HepG2 (cell line): ENCODE data around the gene ZNF683. TPM values are rescaled to one million over a fixed set of nuclear protein-coding genes. Genes with fewer than 3 reads are reported as not detected.

Source experiments
- CREB1 ChIP-seq, 2 experiments: fragments of 450-650 bp in 1 of 2; IDR thresholded peaks; 2 replicates each; pipeline ENCODE4 v1.6.1; 2016 to 2017; ENCODE audit warnings: control low read depth in 1 of 2, mild to moderate bottlenecking in 1 of 2, missing compliant biosample characterization in 1 of 2, missing genetic modification characterization in 1 of 2
- ESRRA ChIP-seq: sonication (generic); formaldehyde crosslinking; IDR thresholded peaks from 2 replicates; pipeline ENCODE4 v1.5.1; 2020; ENCODE audit warnings: mild to moderate bottlenecking, low read depth, missing genetic modification reagents
- JUNB ChIP-seq: sonication (generic); formaldehyde crosslinking; IDR thresholded peaks from 2 replicates; pipeline ENCODE4 v1.8.0; 2022; ENCODE audit warnings: missing genetic modification reagents, mild to moderate bottlenecking, borderline replicate concordance
- KDM4B ChIP-seq: sonication (generic); formaldehyde crosslinking; IDR thresholded peaks from 2 replicates; pipeline ENCODE4 v1.4.0; 2020; ENCODE audit warnings: missing genetic modification reagents
- MAF1 ChIP-seq: sonication (generic); formaldehyde crosslinking; IDR thresholded peaks from 2 replicates; pipeline ENCODE4 v1.5.0; 2020; ENCODE audit warnings: missing genetic modification reagents, borderline replicate concordance
- NCOR1 ChIP-seq: fragments of 200-600 bp; sonication (generic); IDR thresholded peaks from 2 replicates; pipeline ENCODE4 v1.7.0; 2017; ENCODE audit warnings: antibody characterized with exemption, low read length, borderline replicate concordance
- PHF21A ChIP-seq: sonication (generic); formaldehyde crosslinking; IDR thresholded peaks from 2 replicates; pipeline ENCODE4 v1.5.0; 2020; ENCODE audit warnings: mild to moderate bottlenecking, missing genetic modification reagents
- PPARG ChIP-seq: conservative IDR thresholded peaks from 2 replicates; pipeline ENCODE4 v1.6.1; 2016; ENCODE audit warnings: missing biosample characterization, missing genetic modification reagents
- RARA ChIP-seq: IDR thresholded peaks from 2 replicates; pipeline ENCODE4 v1.6.1; 2016; ENCODE audit warnings: missing genetic modification reagents, missing compliant biosample characterization
- SALL2 ChIP-seq: sonication (generic); formaldehyde crosslinking; IDR thresholded peaks from 2 replicates; pipeline ENCODE4 v1.8.1; 2023; ENCODE audit warnings: mild to moderate bottlenecking, missing genetic modification reagents, inconsistent platforms
- SOX6 ChIP-seq, 2 experiments: fragments of 450-650 bp in 1 of 2; sonication (generic) in 1 of 2; formaldehyde crosslinking in 1 of 2; IDR thresholded peaks; 2 replicates each; pipeline versions ENCODE4 v1.4.0 to v1.6.1; 2017 to 2020; ENCODE audit warnings: antibody characterized with exemption in 1 of 2, mild to moderate bottlenecking in 1 of 2, missing genetic modification reagents in 1 of 2
- TCF12 ChIP-seq, 2 experiments: fragments of 450-650 bp in 1 of 2; sonication (generic) in 1 of 2; formaldehyde crosslinking in 1 of 2; IDR thresholded peaks; 2 replicates each; pipeline versions ENCODE4 v1.6.1 to v1.8.0; 2017 to 2022; ENCODE audit warnings: antibody characterized with exemption in 1 of 2, mild to moderate bottlenecking in 1 of 2, missing genetic modification reagents in 1 of 2, moderate library complexity in 1 of 2
- ZEB1 ChIP-seq: IDR thresholded peaks from 2 replicates; pipeline ENCODE4 v1.6.1; 2012; ENCODE audit warnings: mild to moderate bottlenecking, low read depth, inconsistent platforms; ENCODE audit not compliant: insufficient replicate concordance
- ZNF367 ChIP-seq: sonication (generic); formaldehyde crosslinking; IDR thresholded peaks from 2 replicates; pipeline ENCODE4 v1.4.0; 2020; ENCODE audit warnings: missing genetic modification reagents, borderline replicate concordance
- polyA plus RNA-seq, 8 experiments: library from polyadenylated mRNA; depleted of rRNA in 3 of 8; stranded (reverse) in 7 of 8; unstranded in 1 of 8; fragments of >200 nt; fragmentation: Illumina TruSeq in 4 of 8; extraction: Trizol in 4 of 8; gene quantifications; 2 replicates each; pipeline versions ENCODE4 v1.2.1 to v1.2.3, GENCODE V29; 2011 to 2016; ENCODE audit warnings: low read depth in 4 of 8, missing spikeins in 1 of 8, mixed read lengths in 1 of 8; ENCODE audit not compliant: insufficient read depth in 1 of 8
- total RNA-seq, 5 experiments: library from RNA; depleted of rRNA; stranded (reverse); fragments of >200 nt; fragmentation: Illumina TruSeq; extraction: Trizol; gene quantifications; 2 replicates each; pipeline ENCODE4 v1.2.3, GENCODE V29; 2016; ENCODE audit warnings: low read depth in 1 of 5
- TF ChIP-seq, protein P1 (sequence below): sonication (generic); formaldehyde crosslinking; IDR thresholded peaks from 2 replicates; pipeline ENCODE4 v1.4.0; 2020; ENCODE audit warnings: missing genetic modification reagents
- TF ChIP-seq, protein P2 (sequence below): IDR thresholded peaks from 2 replicates; pipeline ENCODE4 v1.6.1; 2018; ENCODE audit warnings: missing genetic modification reagents, mild to moderate bottlenecking, missing compliant biosample characterization

ZNF683 gene
- total and polyA plus RNA-seq, 2 of the 13 experiments (the other 11 are each of a cell fraction or from before 2014, with no cell fraction given), result not detected

DNA sequence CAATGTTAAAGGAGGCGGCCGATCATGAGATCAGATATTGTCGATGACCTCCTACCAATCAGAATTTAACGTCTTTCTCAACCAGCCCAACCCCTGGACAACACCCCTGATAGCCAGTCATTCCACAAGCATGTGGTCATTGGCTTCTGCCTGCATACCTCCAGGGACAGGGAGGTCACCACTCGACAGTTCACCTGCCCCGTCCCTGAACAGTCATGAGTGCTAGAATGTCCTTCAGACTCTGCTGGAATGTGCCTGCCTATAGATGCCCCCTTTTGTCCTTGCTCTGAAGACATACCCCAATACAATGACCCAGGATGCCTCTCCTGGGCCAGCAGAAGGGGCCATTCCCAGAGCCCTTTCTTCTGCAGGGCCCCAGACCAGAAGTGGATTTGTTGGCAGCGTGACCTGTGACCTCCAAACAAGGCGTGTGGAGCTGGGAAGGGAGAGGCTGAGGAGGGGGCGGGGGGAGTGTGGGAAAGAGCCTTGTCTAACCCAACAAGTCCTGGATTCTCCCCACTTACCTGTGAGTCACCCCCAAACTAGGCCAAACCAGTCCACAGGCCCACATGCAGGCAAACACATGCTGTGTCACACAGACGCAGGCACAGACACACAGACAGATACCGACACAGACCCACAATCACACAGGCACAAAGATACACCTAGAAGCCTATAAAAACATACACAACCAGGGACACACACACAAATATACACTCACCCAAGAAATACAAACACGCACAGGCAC lies 20.8 kb downstream of the ZNF683 start (continued):
- TF ChIP-seq ZNF367 (CRISPR knock-in tag), result no peak
- TF ChIP-seq, protein P1, sequence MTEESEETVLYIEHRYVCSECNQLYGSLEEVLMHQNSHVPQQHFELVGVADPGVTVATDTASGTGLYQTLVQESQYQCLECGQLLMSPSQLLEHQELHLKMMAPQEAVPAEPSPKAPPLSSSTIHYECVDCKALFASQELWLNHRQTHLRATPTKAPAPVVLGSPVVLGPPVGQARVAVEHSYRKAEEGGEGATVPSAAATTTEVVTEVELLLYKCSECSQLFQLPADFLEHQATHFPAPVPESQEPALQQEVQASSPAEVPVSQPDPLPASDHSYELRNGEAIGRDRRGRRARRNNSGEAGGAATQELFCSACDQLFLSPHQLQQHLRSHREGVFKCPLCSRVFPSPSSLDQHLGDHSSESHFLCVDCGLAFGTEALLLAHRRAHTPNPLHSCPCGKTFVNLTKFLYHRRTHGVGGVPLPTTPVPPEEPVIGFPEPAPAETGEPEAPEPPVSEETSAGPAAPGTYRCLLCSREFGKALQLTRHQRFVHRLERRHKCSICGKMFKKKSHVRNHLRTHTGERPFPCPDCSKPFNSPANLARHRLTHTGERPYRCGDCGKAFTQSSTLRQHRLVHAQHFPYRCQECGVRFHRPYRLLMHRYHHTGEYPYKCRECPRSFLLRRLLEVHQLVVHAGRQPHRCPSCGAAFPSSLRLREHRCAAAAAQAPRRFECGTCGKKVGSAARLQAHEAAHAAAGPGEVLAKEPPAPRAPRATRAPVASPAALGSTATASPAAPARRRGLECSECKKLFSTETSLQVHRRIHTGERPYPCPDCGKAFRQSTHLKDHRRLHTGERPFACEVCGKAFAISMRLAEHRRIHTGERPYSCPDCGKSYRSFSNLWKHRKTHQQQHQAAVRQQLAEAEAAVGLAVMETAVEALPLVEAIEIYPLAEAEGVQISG (CRISPR knock-in tag), result peak; percentile 66
- TF ChIP-seq, protein P2, sequence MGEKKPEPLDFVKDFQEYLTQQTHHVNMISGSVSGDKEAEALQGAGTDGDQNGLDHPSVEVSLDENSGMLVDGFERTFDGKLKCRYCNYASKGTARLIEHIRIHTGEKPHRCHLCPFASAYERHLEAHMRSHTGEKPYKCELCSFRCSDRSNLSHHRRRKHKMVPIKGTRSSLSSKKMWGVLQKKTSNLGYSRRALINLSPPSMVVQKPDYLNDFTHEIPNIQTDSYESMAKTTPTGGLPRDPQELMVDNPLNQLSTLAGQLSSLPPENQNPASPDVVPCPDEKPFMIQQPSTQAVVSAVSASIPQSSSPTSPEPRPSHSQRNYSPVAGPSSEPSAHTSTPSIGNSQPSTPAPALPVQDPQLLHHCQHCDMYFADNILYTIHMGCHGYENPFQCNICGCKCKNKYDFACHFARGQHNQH (CRISPR knock-in tag), result peak; percentile 24; the same call in 1 of the 2 replicates
- TF ChIP-seq SOX6 (IDR thresholded peaks at IDR 0.05), result no peak
- TF ChIP-seq SOX6 (CRISPR knock-in tag; IDR thresholded peaks at IDR 0.05), result peak; percentile 83
- TF ChIP-seq CREB1 (IDR thresholded peaks at IDR 0.05), result 0 out of 2 replicates have a peak, but pooled peaks have one; percentile 42
- peak; percentile 69 for TF ChIP-seq CREB1 (CRISPR knock-in tag; IDR thresholded peaks at IDR 0.05)
- no peak for TF ChIP-seq SALL2 (CRISPR knock-in tag)
- TF ChIP-seq PPARG (CRISPR knock-in tag), result peak; percentile 73
- TF ChIP-seq PHF21A (CRISPR knock-in tag), result peak; percentile 61; the same call in 1 of the 2 replicates
- peak; percentile 55; the same call in 1 of the 2 replicates for TF ChIP-seq KDM4B (CRISPR knock-in tag)
- peak; percentile 52 for TF ChIP-seq ZEB1
- peak; percentile 73 for TF ChIP-seq ESRRA (CRISPR knock-in tag)
- TF ChIP-seq NCOR1, result peak; percentile 45; the same call in 1 of the 2 replicates
- no peak for TF ChIP-seq TCF12 (IDR thresholded peaks at IDR 0.05)
- 0 out of 2 replicates have a peak, but pooled peaks have one; percentile 22 for TF ChIP-seq TCF12 (CRISPR knock-in tag; IDR thresholded peaks at IDR 0.05)
- no peak for TF ChIP-seq MAF1 (CRISPR knock-in tag)
- TF ChIP-seq JUNB (CRISPR knock-in tag), result peak; percentile 41; the same call in 1 of the 2 replicates
- TF ChIP-seq RARA, result peak; percentile 91
